ACC112 (cell line): ENCODE data around the gene BGN.

Experiments
- H2AFZ ChIP-seq: fragments of 200-600 bp; sonication (generic); one replicate; pipeline ENCODE4 v1.6.0; 2017; ENCODE audit warnings: antibody characterized with exemption, low read length; ENCODE audit not compliant: unreplicated experiment
- H3K27ac ChIP-seq: fragments of 200-600 bp; sonication (generic); 2 replicates; pipeline ENCODE4 v1.5.1; 2014; ENCODE audit warnings: low read depth, mild to moderate bottlenecking, antibody characterized with exemption, low read length, moderate library complexity
- H3K27me3 ChIP-seq: fragments of 200-600 bp; sonication (generic); 2 replicates; pipeline ENCODE4 v1.6.1; 2014; ENCODE audit warnings: mild to moderate bottlenecking, antibody characterized with exemption, low read length, moderate library complexity, mixed read lengths; ENCODE audit not compliant: insufficient read depth
- H3K36me3 ChIP-seq: fragments of 200-600 bp; sonication (generic); 2 replicates; pipeline ENCODE4 v1.6.1; 2016; ENCODE audit warnings: mild to moderate bottlenecking, antibody characterized with exemption, low read length, moderate library complexity, mixed read lengths; ENCODE audit not compliant: insufficient read depth
- H3K4me1 ChIP-seq: fragments of 200-600 bp; sonication (generic); one replicate; pipeline ENCODE4 v1.6.1; 2016; ENCODE audit warnings: low read length, mixed read lengths; ENCODE audit not compliant: insufficient read depth, unreplicated experiment, control insufficient read depth
- H3K4me3 ChIP-seq: fragments of 200-600 bp; sonication (generic); 2 replicates; pipeline ENCODE4 v1.5.1; 2014; ENCODE audit warnings: mild to moderate bottlenecking, low read depth, low read length
- H3K79me2 ChIP-seq: fragments of 200-600 bp; sonication (generic); one replicate; pipeline ENCODE4 v1.6.0; 2016; ENCODE audit warnings: low read length; ENCODE audit not compliant: control insufficient read depth, unreplicated experiment, insufficient read depth

The BGN gene

GRCh38 chrX:153494541-153495361 lies at the start of gene BGN:
Gene BGN, plus strand, starts transcription at chrX:153494980. Its CDS starts 9,652 bp downstream, at chrX:153504632.
- Histone ChIP-seq H2AFZ (peak within 1 kb of the TSS; percentile 23), H3K79me2 (peaks cover 35% of the 10 kb centered on the region), H3K4me3 (peak within 1 kb of the TSS; percentile 88), H3K27ac (peak within 1 kb of the TSS; percentile 64), H3K4me1 (peaks cover 27% of the 10 kb centered on the region), H3K36me3 (no peaks in the 10 kb centered on the region), H3K27me3 (no peaks in the 10 kb centered on the region)

GRCh38 chrX:153445106-153445855 lies 49.5 kb upstream of the BGN start:
- Histone ChIP-seq H3K27ac (no peak overlapping the region), H3K36me3 (no peaks in the 10 kb centered on the region), H3K4me3 (no peak overlapping the region), H3K4me1 (no peaks in the 10 kb centered on the region), H3K79me2 (no peaks in the 10 kb centered on the region), H3K27me3 (peaks cover 4% of the 10 kb centered on the region; the same call in 1 of the 2 replicates), H2AFZ (no peak overlapping the region)

DNA sequence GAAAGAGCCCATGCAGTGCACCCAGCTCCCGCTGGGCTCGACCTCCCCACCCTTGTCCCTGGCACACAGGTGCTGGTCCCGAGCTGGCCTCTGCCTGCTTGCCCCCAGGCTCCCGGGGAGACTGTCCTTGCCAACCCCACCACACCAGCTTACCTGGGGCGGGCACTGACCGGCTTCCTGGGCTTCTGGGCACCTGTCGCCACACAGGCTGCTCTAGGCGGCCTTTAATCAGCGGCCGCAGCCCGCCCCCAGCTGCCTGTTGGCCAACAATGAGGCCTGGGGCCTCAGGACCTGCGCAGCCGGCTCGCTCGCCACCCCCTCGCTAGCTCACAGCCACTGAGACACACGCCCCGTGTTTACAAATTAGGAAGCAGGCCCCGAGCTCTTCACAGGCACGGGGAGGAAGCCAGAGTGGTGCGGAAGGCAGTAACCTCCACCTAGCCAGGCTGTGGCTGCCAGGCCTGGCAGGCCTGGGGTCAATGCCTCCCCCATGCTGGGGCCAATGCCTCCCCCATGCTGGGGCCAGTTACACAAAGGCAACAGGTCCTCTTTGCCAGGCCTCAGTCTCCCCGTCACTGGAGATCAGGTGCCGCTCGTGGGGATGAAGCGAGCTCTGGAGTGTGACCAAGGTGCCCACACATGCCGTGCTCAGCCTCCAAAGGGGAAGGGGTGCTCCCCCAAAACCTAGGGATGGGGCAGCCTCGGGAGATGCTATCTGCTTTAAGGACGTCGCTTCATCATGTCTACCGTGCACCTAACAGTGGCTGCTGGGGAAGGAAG lies 48.7 kb upstream of the BGN start, which contains the start of gene TREX2:
Gene TREX2 (minus strand): TSS at position 201 of the 780 bp plus-strand sequence. CDS start 626 bp downstream, outside the sequence.
- H2AFZ ChIP-seq = no peak within 1 kb of the TSS
- no peaks in the 10 kb centered on the region for H3K36me3 ChIP-seq
- no peak within 1 kb of the TSS for H3K4me3 ChIP-seq
- no peaks in the 10 kb centered on the region; the same call in 1 of the 2 replicates for H3K27me3 ChIP-seq
- H3K27ac ChIP-seq = no peak within 1 kb of the TSS
- no peaks in the 10 kb centered on the region for H3K4me1 ChIP-seq
- H3K79me2 ChIP-seq = no peaks in the 10 kb centered on the region

DNA sequence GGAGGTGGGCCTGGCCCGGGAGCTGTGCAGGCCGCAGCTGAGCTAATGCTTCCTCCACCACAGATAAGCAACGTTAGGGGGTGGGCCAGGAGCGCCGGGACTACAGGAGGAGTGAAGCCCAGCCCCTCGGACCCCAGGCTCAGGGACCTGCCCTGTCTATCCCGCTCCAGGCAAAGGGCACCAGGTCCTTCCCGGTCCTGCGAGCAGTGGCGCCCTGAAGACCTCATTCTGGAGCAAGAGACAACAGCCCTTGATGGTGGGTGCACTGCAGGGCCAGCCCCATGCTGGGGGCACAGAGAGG lies 48.2 kb upstream of the BGN start:
- Histone ChIP-seq H3K79me2 (no peaks in the 10 kb centered on the region), H3K4me1 (no peaks in the 10 kb centered on the region), H3K4me3 (no peak overlapping the region), H3K36me3 (no peaks in the 10 kb centered on the region), H2AFZ (no peak overlapping the region), H3K27ac (no peak overlapping the region), H3K27me3 (no peaks in the 10 kb centered on the region)

DNA sequence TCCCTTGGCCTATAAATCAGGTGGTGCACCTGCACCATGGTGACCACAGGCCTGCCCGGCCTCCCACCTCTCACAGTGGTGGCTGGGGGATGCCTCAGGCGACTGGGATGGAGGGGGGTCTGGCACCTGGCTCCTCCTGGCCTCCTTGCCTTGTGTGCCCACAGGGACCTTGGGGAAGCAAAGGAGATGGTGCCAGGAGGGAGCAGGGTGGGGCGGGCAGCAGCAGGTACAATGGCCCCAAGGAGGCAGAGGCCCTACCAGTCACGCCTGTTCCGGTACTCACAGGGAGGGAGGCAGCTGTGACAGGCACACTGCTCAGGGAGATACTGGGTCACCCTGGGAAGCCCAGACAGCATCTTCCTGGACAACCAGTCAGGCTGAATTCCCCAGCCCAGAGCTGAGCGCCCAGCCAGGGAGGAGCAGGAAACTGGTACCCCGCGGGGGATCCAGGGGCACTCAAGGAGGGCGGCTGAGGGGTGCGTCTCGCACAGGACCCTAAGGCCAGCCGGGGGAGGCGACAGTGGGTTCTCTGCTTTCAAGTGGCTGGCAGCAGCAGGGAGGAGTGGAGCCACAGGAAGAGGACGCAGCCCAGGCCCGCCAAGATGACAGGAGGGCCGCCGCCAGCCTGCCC lies 47.7 kb upstream of the BGN start:
- Histone ChIP-seq H3K4me1 (no peaks in the 10 kb centered on the region), H3K79me2 (no peaks in the 10 kb centered on the region), H2AFZ (no peak overlapping the region), H3K4me3 (no peak overlapping the region), H3K27me3 (no peaks in the 10 kb centered on the region), H3K36me3 (no peaks in the 10 kb centered on the region), H3K27ac (no peak overlapping the region)

- Histone ChIP-seq H3K27me3 (no peaks in the 10 kb centered on the region), H3K4me1 (no peaks in the 10 kb centered on the region), H3K79me2 (no peaks in the 10 kb centered on the region), H2AFZ (no peak overlapping the region), H3K36me3 (no peaks in the 10 kb centered on the region), H3K27ac (no peak overlapping the region), H3K4me3 (no peak overlapping the region)
Observed at GRCh38 chrX:153447581-153447960, 47.2 kb upstream of the BGN start.

DNA sequence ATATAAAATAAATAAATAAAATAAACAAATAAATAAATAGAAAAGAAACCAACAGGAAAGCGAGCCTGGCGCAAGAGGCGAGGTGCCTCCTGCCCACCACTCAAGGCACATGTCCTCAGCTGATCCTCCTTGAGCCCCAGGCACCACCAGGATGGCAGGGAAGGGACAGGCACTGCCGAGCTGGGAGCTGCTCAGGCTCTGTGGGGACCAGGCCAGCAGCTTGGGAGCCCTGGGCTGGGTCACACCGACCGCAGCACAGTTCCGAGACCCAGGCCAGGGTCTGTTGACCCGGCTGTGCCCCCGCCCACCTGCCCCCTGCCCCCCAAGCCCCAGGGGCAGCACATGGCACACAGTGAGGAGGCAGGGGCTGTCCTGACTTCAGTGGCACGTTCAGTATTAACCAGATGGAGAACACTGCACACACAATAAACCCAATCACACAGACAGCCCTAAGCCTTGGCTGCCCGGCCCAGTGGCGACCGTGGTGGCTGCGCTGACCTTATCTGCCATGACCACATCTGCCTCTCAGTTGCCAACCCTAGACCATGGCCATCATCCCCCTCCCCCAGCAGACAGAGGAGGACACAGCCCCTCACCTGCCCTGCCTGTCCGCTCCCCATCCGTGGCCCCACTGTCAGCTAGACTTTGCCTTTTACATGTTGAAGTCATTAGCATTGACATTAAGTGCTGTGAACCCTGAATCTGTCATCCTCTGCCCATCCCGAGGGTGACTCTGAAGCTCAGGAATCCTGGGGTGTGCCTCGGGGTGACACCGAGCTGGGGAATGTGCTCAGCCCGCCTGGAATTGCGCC lies 46.0 kb upstream of the BGN start:
- Histone ChIP-seq H3K79me2 (no peaks in the 10 kb centered on the region), H2AFZ (no peak overlapping the region), H3K27me3 (no peaks in the 10 kb centered on the region), H3K36me3 (no peaks in the 10 kb centered on the region), H3K4me3 (no peak overlapping the region), H3K4me1 (no peaks in the 10 kb centered on the region), H3K27ac (no peak overlapping the region)

GRCh38 chrX:153449368-153450113 lies 45.2 kb upstream of the BGN start:
- Histone ChIP-seq H3K27me3 (no peaks in the 10 kb centered on the region), H3K4me1 (no peaks in the 10 kb centered on the region), H3K36me3 (no peaks in the 10 kb centered on the region), H3K79me2 (no peaks in the 10 kb centered on the region), H3K4me3 (no peak overlapping the region), H2AFZ (no peak overlapping the region), H3K27ac (no peak overlapping the region)

- Histone ChIP-seq H3K4me1 (no peaks in the 10 kb centered on the region), H3K79me2 (no peaks in the 10 kb centered on the region), H3K4me3 (no peak overlapping the region), H2AFZ (no peak overlapping the region), H3K27me3 (no peaks in the 10 kb centered on the region), H3K36me3 (no peaks in the 10 kb centered on the region), H3K27ac (no peak overlapping the region)
Observed at GRCh38 chrX:153450114-153450948, 44.4 kb upstream of the BGN start.
